Nasal cavity respiratory epithelium epithelial cell of viscerocranial mucosa (primary cell): ENCODE results near the gene CLDN9. TPM values are rescaled to one million over a fixed set of nuclear protein-coding genes. Genes with fewer than 3 reads are reported as not detected.

ENCODE experiments used
- total RNA-seq: library from RNA; depleted of rRNA; stranded (reverse); fragments of >200 nt; gene quantifications from 2 replicates; pipeline ENCODE4 v1.2.3, GENCODE V29; 2014

The CLDN9 gene
- total RNA-seq, result under 0.01 and 0.14 TPM in 2 replicates

GRCh38 chr16:3012828-3013420 lies at the start of gene CLDN9:
Gene CLDN9, plus strand, starts transcription at chr16:3012923. Its CDS starts 440 bp downstream, at chr16:3013363.

GRCh38 chr16:2963723-2964474 lies 48.8 kb upstream of the CLDN9 start, which contains the start of gene KREMEN2:
Gene KREMEN2, plus strand, starts transcription at chr16:2964275. Its CDS starts 246 bp downstream, at chr16:2964521.

GRCh38 chr16:2968738-2969544 lies 43.8 kb upstream of the CLDN9 start, which contains the start of gene PAQR4:
Gene PAQR4, plus strand, starts transcription at chr16:2969348. Its CDS starts 327 bp downstream, at chr16:2969675.

GRCh38 chr16:2980227-2981176 lies 32.2 kb upstream of the CLDN9 start, which contains the start of gene PKMYT1:
Gene PKMYT1, minus strand, starts transcription at chr16:2980446. Its CDS starts 789 bp downstream, at chr16:2979657.

GRCh38 chr16:3017794-3018506 lies 5.2 kb downstream of the CLDN9 start, which contains the start of gene CLDN6:
Gene CLDN6, minus strand, starts transcription at chr16:3018183. Its CDS starts 2,162 bp downstream, at chr16:3016021.

GRCh38 chr16:3020247-3020603 lies 7.5 kb downstream of the CLDN9 start, which contains the start of gene TNFRSF12A:
Gene TNFRSF12A, plus strand, starts transcription at chr16:3020368. Its CDS starts 30 bp downstream, at chr16:3020398.

GRCh38 chr16:3023669-3024478 lies 11.2 kb downstream of the CLDN9 start, which contains the start of the genes HCFC1R1 and THOC6:
Gene HCFC1R1, minus strand, starts transcription at chr16:3023942. Its CDS starts 1 bp downstream, at chr16:3023941.
Gene THOC6, plus strand, starts transcription at chr16:3024035. Its CDS starts 292 bp downstream, at chr16:3024327.

GRCh38 chr16:3036726-3037315 lies 24.1 kb downstream of the CLDN9 start, which contains the start of gene BICDL2:
Gene BICDL2, minus strand, starts transcription at chr16:3036944. Its CDS starts 1,448 bp downstream, at chr16:3035496.

GRCh38 chr16:3045758-3046640 lies 33.3 kb downstream of the CLDN9 start, which contains the start of gene MMP25:
Gene MMP25, plus strand, starts transcription at chr16:3046561. Its CDS starts 357 bp downstream, at chr16:3046918.

Other genes with a start within 250 kb of the CLDN9 start
- gene ELOB, start 235.6 kb upstream of the CLDN9 start, total RNA-seq, result 180 and 232 TPM in 2 replicates
- gene PRSS33, start 225.4 kb upstream of the CLDN9 start, total RNA-seq, result not detected in 2 replicates
- not detected in 2 replicates for gene PRSS41, start 214.5 kb upstream of the CLDN9 start, total RNA-seq
- gene PRSS21, start 195.7 kb upstream of the CLDN9 start, total RNA-seq, result 3.8 and 4.6 TPM in 2 replicates
- 0.68 and 4.1 TPM in 2 replicates for gene ZG16B, start 182.6 kb upstream of the CLDN9 start, total RNA-seq
- gene PRSS22, start 154.8 kb upstream of the CLDN9 start, total RNA-seq, result 7.5 and 54.4 TPM in 2 replicates
- gene FLYWCH2, start 129.7 kb upstream of the CLDN9 start, total RNA-seq, result 52.8 and 69.7 TPM in 2 replicates
- 84.4 and 111 TPM in 2 replicates for gene FLYWCH1, start 101.0 kb upstream of the CLDN9 start, total RNA-seq
- gene KREMEN2, start 48.6 kb upstream of the CLDN9 start, total RNA-seq, result 3.8 and 10.2 TPM in 2 replicates
- 6.5 and 8.8 TPM in 2 replicates for gene PAQR4, start 43.6 kb upstream of the CLDN9 start, total RNA-seq
- gene PKMYT1, start 32.5 kb upstream of the CLDN9 start, total RNA-seq, result 0.34 and 0.50 TPM in 2 replicates
- gene CLDN6, start 5.3 kb downstream of the CLDN9 start, total RNA-seq, result under 0.01 and 0.14 TPM in 2 replicates
- 279 and 421 TPM in 2 replicates for gene TNFRSF12A, start 7.4 kb downstream of the CLDN9 start, total RNA-seq
- 2.4 and 9.4 TPM in 2 replicates for gene HCFC1R1, start 11.0 kb downstream of the CLDN9 start, total RNA-seq
- gene THOC6, start 11.1 kb downstream of the CLDN9 start, total RNA-seq, result 14.4 and 23.2 TPM in 2 replicates
- gene BICDL2, start 24.0 kb downstream of the CLDN9 start, total RNA-seq, result 23.3 and 27.3 TPM in 2 replicates
- 0.21 and 0.34 TPM in 2 replicates for gene MMP25, start 33.6 kb downstream of the CLDN9 start, total RNA-seq
- 1.7 and 32.1 TPM in 2 replicates for gene IL32, start 52.7 kb downstream of the CLDN9 start, total RNA-seq
- not detected in 2 replicates for gene ZSCAN10, start 86.4 kb downstream of the CLDN9 start, total RNA-seq
- gene ZNF205, start 99.7 kb downstream of the CLDN9 start, total RNA-seq, result 17.4 and 17.8 TPM in 2 replicates
- gene ZNF213, start 122.1 kb downstream of the CLDN9 start, total RNA-seq, result 13.7 and 22.8 TPM in 2 replicates
- 0.14 TPM in 1 of 2 replicates, not detected in the other for gene OR1F1, start 175.3 kb downstream of the CLDN9 start, total RNA-seq
- gene ZNF200, start 222.2 kb downstream of the CLDN9 start, total RNA-seq, result 9.9 and 13.7 TPM in 2 replicates
- gene MEFV, start 243.7 kb downstream of the CLDN9 start, total RNA-seq, result under 0.01 and 0.07 TPM in 2 replicates